WERI-Rb-1 (cell line): Measurements from ENCODE around the gene PLA2G4A.

Source experiments
- DNase-seq: peaks from one replicate; pipeline ENCODE4 v3.0.0-alpha.2; 2020
- H3K27ac ChIP-seq: fragments of 250-450 bp; sonication (Bioruptor Pico); 2 replicates; pipeline ENCODE4 v1.5.1; 2020; ENCODE audit warnings: mild to moderate bottlenecking, moderate library complexity
- H3K27me3 ChIP-seq: fragments of 250-450 bp; sonication (Bioruptor Pico); 2 replicates; pipeline ENCODE4 v1.5.1; 2021; ENCODE audit warnings: mild to moderate bottlenecking, low read depth, moderate library complexity; ENCODE audit not compliant: insufficient read depth, severe bottlenecking
- H3K36me3 ChIP-seq: fragments of 250-450 bp; sonication (Bioruptor Pico); 2 replicates; pipeline ENCODE4 v1.5.1; 2020; ENCODE audit warnings: mild to moderate bottlenecking, moderate library complexity
- H3K4me3 ChIP-seq: 2 replicates; pipeline ENCODE4 v1.5.1; 2011; ENCODE audit warnings: low read depth, mild to moderate bottlenecking, control low read depth, low read length
- H3K9me3 ChIP-seq: fragments of 250-450 bp; sonication (Bioruptor Pico); 2 replicates; pipeline ENCODE4 v1.5.1; 2021; ENCODE audit warnings: mild to moderate bottlenecking, moderate library complexity; ENCODE audit not compliant: severe bottlenecking
- CTCF ChIP-seq: IDR thresholded peaks from 2 replicates; pipeline ENCODE4 v1.5.1; 2011; ENCODE audit warnings: low read depth, mild to moderate bottlenecking, control low read depth, inconsistent platforms, low read length

The PLA2G4A gene

GRCh38 chr1:186854102-186854501 lies 25.4 kb downstream of the PLA2G4A start:
- no peak for TF ChIP-seq CTCF
- no peak overlapping the region for H3K4me3 ChIP-seq
- no peak for DNase-seq
- H3K36me3 ChIP-seq: no peaks in the 10 kb centered on the region
- H3K27me3 ChIP-seq: no peaks in the 10 kb centered on the region
- H3K27ac ChIP-seq: no peak overlapping the region
- H3K9me3 ChIP-seq: no peaks in the 10 kb centered on the region

- Histone ChIP-seq H3K27me3 (no peaks in the 10 kb centered on the region), H3K4me3 (no peak overlapping the region), H3K36me3 (no peaks in the 10 kb centered on the region), H3K27ac (no peak overlapping the region), H3K9me3 (no peaks in the 10 kb centered on the region)
- TF ChIP-seq CTCF: no peak
- no peak for DNase-seq
These were observed 30.2 kb downstream of the PLA2G4A start for GRCh38 chr1:186858923-186859322.

- TF ChIP-seq CTCF: no peak
- Histone ChIP-seq H3K9me3 (no peaks in the 10 kb centered on the region), H3K27me3 (no peaks in the 10 kb centered on the region), H3K4me3 (no peak overlapping the region), H3K27ac (no peak overlapping the region), H3K36me3 (no peaks in the 10 kb centered on the region)
- no peak for DNase-seq
These were observed 31.2 kb downstream of the PLA2G4A start for GRCh38 chr1:186859995-186860394.

GRCh38 chr1:186864296-186864695 lies 35.5 kb downstream of the PLA2G4A start:
- H3K9me3 ChIP-seq: no peaks in the 10 kb centered on the region
- TF ChIP-seq CTCF: no peak
- no peaks in the 10 kb centered on the region for H3K27me3 ChIP-seq
- no peak overlapping the region for H3K4me3 ChIP-seq
- H3K36me3 ChIP-seq: no peaks in the 10 kb centered on the region
- DNase-seq: no peak
- H3K27ac ChIP-seq: no peak overlapping the region

GRCh38 chr1:186865253-186865652 lies 36.5 kb downstream of the PLA2G4A start:
- Histone ChIP-seq H3K27ac (no peak overlapping the region), H3K36me3 (no peaks in the 10 kb centered on the region), H3K4me3 (no peak overlapping the region), H3K9me3 (no peaks in the 10 kb centered on the region), H3K27me3 (no peaks in the 10 kb centered on the region)
- no peak for TF ChIP-seq CTCF
- DNase-seq: no peak

- Histone ChIP-seq H3K4me3 (no peak overlapping the region), H3K9me3 (no peaks in the 10 kb centered on the region), H3K27me3 (no peaks in the 10 kb centered on the region), H3K27ac (no peak overlapping the region), H3K36me3 (no peaks in the 10 kb centered on the region)
- no peak for TF ChIP-seq CTCF
- DNase-seq: no peak
These were observed 37.1 kb downstream of the PLA2G4A start for GRCh38 chr1:186865857-186866256.
